ENCODE measurements around the gene MGAT4A.
A peak's percentile ranks its signal among the peaks of the same experiment; 100 is the strongest.

MGAT4A gene

DNA sequence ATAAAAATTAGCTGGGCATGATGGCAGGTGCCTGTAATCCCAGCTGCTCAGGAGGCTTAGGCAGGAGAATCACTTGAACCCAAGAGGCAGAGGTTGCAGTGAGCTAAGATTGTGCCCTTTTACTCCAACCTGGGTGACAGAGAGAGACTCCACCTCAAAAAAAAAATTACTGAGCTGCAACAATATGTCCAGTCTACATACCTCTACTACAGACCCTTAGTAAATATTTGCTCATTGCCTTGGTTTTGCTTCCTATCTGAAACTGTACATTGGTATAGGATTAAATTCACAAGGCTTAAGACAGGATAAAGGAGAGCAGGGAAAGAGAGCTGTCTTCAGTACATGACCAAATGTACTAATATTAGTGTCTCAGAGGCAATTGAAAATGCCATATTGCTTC is 8.1 kb upstream of the MGAT4A start:
- Histone ChIP-seq H4K91ac (ENCODE audit: low read depth, low read length, poor library complexity) (no peak overlapping the region), H2BK5ac (ENCODE audit: low read length) (no peak overlapping the region), H3K9ac (ENCODE audit: low read depth, low read length, poor library complexity) (no peak overlapping the region), H2BK12ac (ENCODE audit: low read length) (no peak overlapping the region), H4K8ac (ENCODE audit: low read depth, low read length) (no peak overlapping the region), H3K27me3 (ENCODE audit: control insufficient read depth in 3 of 3, insufficient read depth in 3 of 3, low read depth in 1 of 3, low read length in 3 of 3) (peaks cover 0 to 17% (median 0%) of the 10 kb centered on the region in 3 experiments), H2BK15ac (ENCODE audit: low read length) (no peak overlapping the region), H3K4me3 (ENCODE audit: low read length in 2 of 2) (no peak overlapping the region), H3K4ac (ENCODE audit: low read length) (no peak overlapping the region), H3K9me3 (replicated peaks in 1 of 2; ENCODE audit: control insufficient read depth in 2 of 2, insufficient read depth in 1 of 2, low read depth in 1 of 2, low read length in 2 of 2) (peaks cover 0 to 4% of the 10 kb centered on the region in 2 donors), H3K4me1 (ENCODE audit: control insufficient read depth in 2 of 2, insufficient read depth in 1 of 2, low read depth in 1 of 2, low read length in 2 of 2) (no peaks in the 10 kb centered on the region), H3K79me1 (ENCODE audit: low read depth, low read length) (no peaks in the 10 kb centered on the region), H2BK120ac (ENCODE audit: low read depth, low read length) (no peak overlapping the region), H3K27ac (replicated peaks; ENCODE audit: low read length) (no peak overlapping the region), H3K36me3 (replicated peaks in 1 of 2; ENCODE audit: control insufficient read depth in 2 of 2, insufficient read depth in 2 of 2, low read length in 2 of 2) (no peaks in the 10 kb centered on the region), H3K23ac (ENCODE audit: low read depth, low read length, poor library complexity) (no peak overlapping the region), H3K4me2 (ENCODE audit: insufficient read depth, low read length, poor library complexity, severe bottlenecking) (no peak overlapping the region), H3K18ac (ENCODE audit: low read length) (no peak overlapping the region), H2AK5ac (ENCODE audit: low read depth, low read length) (no peak overlapping the region), H2AFZ (ENCODE audit: low read length) (no peak overlapping the region), H3K14ac (ENCODE audit: low read length) (no peak overlapping the region)
- no peak for DNase-seq (ENCODE audit: low spot score)

DNA sequence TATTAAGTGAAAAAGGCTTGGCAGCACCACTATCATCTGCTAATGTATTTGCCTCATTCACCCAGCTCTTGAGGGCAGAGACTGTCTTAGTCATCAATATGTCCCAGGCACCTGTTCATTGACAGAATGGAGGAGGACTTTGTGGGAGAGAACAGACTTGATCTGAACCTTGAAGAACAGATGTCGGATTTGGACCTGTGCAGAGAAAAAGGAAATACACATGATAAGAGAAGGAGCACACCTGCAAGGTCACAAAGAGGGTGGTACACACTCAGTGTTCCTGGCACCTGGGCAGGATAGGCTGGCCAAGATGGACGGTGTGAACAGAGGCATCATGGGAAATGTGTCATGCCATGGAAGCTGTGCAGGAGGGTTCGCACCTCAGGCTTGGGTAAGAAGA is 7.4 kb upstream of the MGAT4A start:
- H3K36me3 ChIP-seq (replicated peaks in 1 of 2; ENCODE audit: control insufficient read depth in 2 of 2, insufficient read depth in 2 of 2, low read length in 2 of 2) = no peaks in the 10 kb centered on the region
- H3K27ac ChIP-seq (replicated peaks; ENCODE audit: low read length) = no peak overlapping the region
- no peak overlapping the region for H2BK15ac ChIP-seq (ENCODE audit: low read length)
- DNase-seq (ENCODE audit: low spot score) = no peak
- H3K4ac ChIP-seq (ENCODE audit: low read length) = no peak overlapping the region
- no peak overlapping the region for H3K18ac ChIP-seq (ENCODE audit: low read length)
- no peak overlapping the region for H2BK5ac ChIP-seq (ENCODE audit: low read length)
- no peak overlapping the region for H3K9ac ChIP-seq (ENCODE audit: low read depth, low read length, poor library complexity)
- no peak overlapping the region for H2BK12ac ChIP-seq (ENCODE audit: low read length)
- WGBS, 2 donors (ENCODE audit: extremely low coverage in 2 of 2, insufficient read length in 2 of 2, insufficient replicate concordance in 1 of 2) = no CpG with 5 or more reads among the region's 3 CpGs
- H2AFZ ChIP-seq (ENCODE audit: low read length) = no peak overlapping the region
- H3K14ac ChIP-seq (ENCODE audit: low read length) = no peak overlapping the region
- no peaks in the 10 kb centered on the region for H3K79me1 ChIP-seq (ENCODE audit: low read depth, low read length)
- H4K91ac ChIP-seq (ENCODE audit: low read depth, low read length, poor library complexity) = no peak overlapping the region
- H3K23ac ChIP-seq (ENCODE audit: low read depth, low read length, poor library complexity) = no peak overlapping the region
- H3K4me1 ChIP-seq (ENCODE audit: control insufficient read depth in 2 of 2, insufficient read depth in 1 of 2, low read depth in 1 of 2, low read length in 2 of 2) = no peaks in the 10 kb centered on the region
- no peak overlapping the region for H3K4me2 ChIP-seq (ENCODE audit: insufficient read depth, low read length, poor library complexity, severe bottlenecking)
- H4K8ac ChIP-seq (ENCODE audit: low read depth, low read length) = peak overlapping the region; percentile 48
- H3K4me3 ChIP-seq (ENCODE audit: low read length in 2 of 2) = no peak overlapping the region
- H2AK5ac ChIP-seq (ENCODE audit: low read depth, low read length) = no peak overlapping the region
- H3K27me3 ChIP-seq (ENCODE audit: control insufficient read depth in 3 of 3, insufficient read depth in 3 of 3, low read depth in 1 of 3, low read length in 3 of 3) = peaks cover 0 to 17% (median 0%) of the 10 kb centered on the region in 3 experiments
- no peak overlapping the region for H2BK120ac ChIP-seq (ENCODE audit: low read depth, low read length)
- H3K9me3 ChIP-seq (replicated peaks in 1 of 2; ENCODE audit: control insufficient read depth in 2 of 2, insufficient read depth in 1 of 2, low read depth in 1 of 2, low read length in 2 of 2) = peaks cover 0 to 4% of the 10 kb centered on the region in 2 donors

DNA sequence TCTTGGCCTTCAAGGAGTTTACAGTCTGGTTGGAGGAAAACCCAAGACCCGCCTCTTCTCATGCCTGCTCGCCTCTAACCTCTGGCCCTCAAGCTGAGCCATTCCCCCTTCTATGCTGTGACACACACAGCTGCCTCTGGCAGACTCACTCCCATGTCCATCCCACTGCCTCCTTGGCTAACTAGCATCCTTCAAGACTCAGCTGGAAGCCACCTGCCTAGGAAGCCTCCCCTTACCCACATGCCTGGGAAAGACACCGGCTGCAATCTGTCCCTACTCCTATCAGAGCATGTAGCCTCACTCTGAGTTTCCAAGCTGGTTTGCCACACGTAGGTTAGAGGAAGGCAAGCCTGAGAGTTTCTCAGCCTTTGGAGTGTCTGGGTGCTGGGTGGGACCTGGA is 6.9 kb upstream of the MGAT4A start:
- Histone ChIP-seq H4K8ac (ENCODE audit: low read depth, low read length) (no peak overlapping the region), H3K4me1 (ENCODE audit: control insufficient read depth in 2 of 2, insufficient read depth in 1 of 2, low read depth in 1 of 2, low read length in 2 of 2) (no peaks in the 10 kb centered on the region), H3K14ac (ENCODE audit: low read length) (no peak overlapping the region), H3K27ac (replicated peaks; ENCODE audit: low read length) (no peak overlapping the region), H3K79me1 (ENCODE audit: low read depth, low read length) (no peaks in the 10 kb centered on the region), H4K91ac (ENCODE audit: low read depth, low read length, poor library complexity) (no peak overlapping the region), H3K18ac (ENCODE audit: low read length) (no peak overlapping the region), H2BK12ac (ENCODE audit: low read length) (no peak overlapping the region), H2AK5ac (ENCODE audit: low read depth, low read length) (no peak overlapping the region), H2BK120ac (ENCODE audit: low read depth, low read length) (no peak overlapping the region), H3K23ac (ENCODE audit: low read depth, low read length, poor library complexity) (no peak overlapping the region), H3K4me2 (ENCODE audit: insufficient read depth, low read length, poor library complexity, severe bottlenecking) (no peak overlapping the region), H3K9me3 (replicated peaks in 1 of 2; ENCODE audit: control insufficient read depth in 2 of 2, insufficient read depth in 1 of 2, low read depth in 1 of 2, low read length in 2 of 2) (peaks cover 0 to 3% of the 10 kb centered on the region in 2 donors), H3K27me3 (ENCODE audit: control insufficient read depth in 3 of 3, insufficient read depth in 3 of 3, low read depth in 1 of 3, low read length in 3 of 3) (peaks cover 0 to 21% (median 0%) of the 10 kb centered on the region in 3 experiments), H3K4me3 (ENCODE audit: low read length in 2 of 2) (no peak overlapping the region), H3K9ac (ENCODE audit: low read depth, low read length, poor library complexity) (no peak overlapping the region), H2BK5ac (ENCODE audit: low read length) (no peak overlapping the region), H2BK15ac (ENCODE audit: low read length) (no peak overlapping the region), H2AFZ (ENCODE audit: low read length) (no peak overlapping the region), H3K4ac (ENCODE audit: low read length) (no peak overlapping the region), H3K36me3 (replicated peaks in 1 of 2; ENCODE audit: control insufficient read depth in 2 of 2, insufficient read depth in 2 of 2, low read length in 2 of 2) (no peaks in the 10 kb centered on the region)
- WGBS, 2 donors (ENCODE audit: extremely low coverage in 2 of 2, insufficient read length in 2 of 2, insufficient replicate concordance in 1 of 2) = no CpG with 5 or more reads among the region's 4 CpGs
- no peak for DNase-seq (ENCODE audit: low spot score)

DNA sequence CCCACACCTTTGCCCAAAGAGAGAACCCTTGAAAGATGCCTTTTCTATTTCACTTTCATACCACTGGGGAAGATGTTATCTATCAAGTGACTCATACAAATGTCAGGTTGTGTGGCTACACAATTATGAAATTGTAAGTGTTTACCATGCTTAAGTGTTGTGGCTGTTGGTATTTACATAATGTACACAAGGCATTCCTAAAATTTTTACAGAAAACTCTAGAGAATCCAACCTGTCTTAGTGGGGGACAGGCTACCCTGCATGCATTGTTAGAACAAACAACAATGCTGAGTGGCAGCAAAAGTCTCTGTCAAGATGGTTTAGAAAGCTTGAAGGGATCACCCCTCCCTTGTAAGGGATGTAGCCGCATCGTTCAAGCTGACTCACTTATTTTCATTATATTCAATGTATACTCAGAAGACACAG is 5.5 kb upstream of the MGAT4A start:
- H2AK5ac ChIP-seq (ENCODE audit: low read depth, low read length) = no peak overlapping the region
- no peak overlapping the region for H3K4ac ChIP-seq (ENCODE audit: low read length)
- no CpG with 5 or more reads among the region's 2 CpGs for WGBS, 2 donors (ENCODE audit: extremely low coverage in 2 of 2, insufficient read length in 2 of 2, insufficient replicate concordance in 1 of 2)
- no peak overlapping the region for H2BK5ac ChIP-seq (ENCODE audit: low read length)
- no peak overlapping the region for H4K8ac ChIP-seq (ENCODE audit: low read depth, low read length)
- H3K9me3 ChIP-seq (replicated peaks in 1 of 2; ENCODE audit: control insufficient read depth in 2 of 2, insufficient read depth in 1 of 2, low read depth in 1 of 2, low read length in 2 of 2) = peaks cover 0 to 2% of the 10 kb centered on the region in 2 donors
- no peak overlapping the region for H3K14ac ChIP-seq (ENCODE audit: low read length)
- no peaks in the 10 kb centered on the region for H3K79me1 ChIP-seq (ENCODE audit: low read depth, low read length)
- H3K9ac ChIP-seq (ENCODE audit: low read depth, low read length, poor library complexity) = no peak overlapping the region
- no peak overlapping the region for H3K23ac ChIP-seq (ENCODE audit: low read depth, low read length, poor library complexity)
- H4K91ac ChIP-seq (ENCODE audit: low read depth, low read length, poor library complexity) = no peak overlapping the region
- no peak overlapping the region for H3K4me3 ChIP-seq (ENCODE audit: low read length in 2 of 2)
- H2AFZ ChIP-seq (ENCODE audit: low read length) = no peak overlapping the region
- H2BK15ac ChIP-seq (ENCODE audit: low read length) = no peak overlapping the region
- peaks cover 0 to 32% (median 6%) of the 10 kb centered on the region in 3 experiments for H3K27me3 ChIP-seq (ENCODE audit: control insufficient read depth in 3 of 3, insufficient read depth in 3 of 3, low read depth in 1 of 3, low read length in 3 of 3)
- no peak overlapping the region for H2BK12ac ChIP-seq (ENCODE audit: low read length)
- DNase-seq (ENCODE audit: low spot score) = no peak
- no peak overlapping the region for H3K18ac ChIP-seq (ENCODE audit: low read length)
- no peak overlapping the region for H2BK120ac ChIP-seq (ENCODE audit: low read depth, low read length)
- no peaks in the 10 kb centered on the region for H3K4me1 ChIP-seq (ENCODE audit: control insufficient read depth in 2 of 2, insufficient read depth in 1 of 2, low read depth in 1 of 2, low read length in 2 of 2)
- H3K36me3 ChIP-seq (replicated peaks in 1 of 2; ENCODE audit: control insufficient read depth in 2 of 2, insufficient read depth in 2 of 2, low read length in 2 of 2) = no peaks in the 10 kb centered on the region
- no peak overlapping the region for H3K27ac ChIP-seq (replicated peaks; ENCODE audit: low read length)
- H3K4me2 ChIP-seq (ENCODE audit: insufficient read depth, low read length, poor library complexity, severe bottlenecking) = no peak overlapping the region

Data from neuronal stem cell (in vitro differentiated cells).